CD4-positive, alpha-beta T cell (primary cell): ENCODE results near the gene TSHZ1. TPM values are rescaled to one million over a fixed set of nuclear protein-coding genes. Genes with fewer than 3 reads are reported as not detected.
A peak's percentile ranks its signal among the peaks of the same experiment; 100 is the strongest.

Experiments
- ATAC-seq: fragments of 200-7000 bp; cut with Tn5 transposase; one replicate; pipeline ENCODE4 v1.10.0; 2022; ENCODE audit warnings: mild to moderate bottlenecking; ENCODE audit not compliant: poor library complexity
- CTCF ChIA-PET: fragments of 350-600 bp; sonication (Branson Sonifier 250); formaldehyde crosslinking; loops from one replicate; lab custom pipeline; 2021; ENCODE audit warnings: antibody characterized with exemption, inconsistent platforms; lab: Charles Lee
- POLR2A ChIA-PET: fragments of 350-600 bp; sonication (Branson Sonifier 250); formaldehyde crosslinking; loops from one replicate; lab custom pipeline; 2021; ENCODE audit warnings: antibody characterized with exemption, inconsistent platforms; lab: Charles Lee
- DNase-seq, 14 experiments: peaks; one replicate each; pipeline ENCODE4 v3.0.0-alpha.2; 2013 to 2020; ENCODE audit warnings: mixed read lengths in 2 of 14
- H3K27ac ChIP-seq, 2 donors: one replicate each; pipeline versions ENCODE4 v1.5.1 to v1.7.0; 2013; ENCODE audit warnings: low read length in 2 of 2, low read depth in 1 of 2, mild to moderate bottlenecking in 1 of 2
- H3K27me3 ChIP-seq, 2 experiments: 1 replicate in 1 of 2; 2 replicates in 1 of 2; pipeline versions ENCODE4 v1.6.1 to v1.7.0; 2013; ENCODE audit warnings: low read length in 2 of 2, control low read depth in 1 of 2, mild to moderate bottlenecking in 1 of 2, moderate library complexity in 1 of 2; ENCODE audit not compliant: insufficient read depth in 2 of 2, control insufficient read depth in 1 of 2
- H3K36me3 ChIP-seq: one replicate; pipeline ENCODE4 v1.6.1; 2013; ENCODE audit warnings: low read length, control low read depth; ENCODE audit not compliant: insufficient read depth
- H3K4me1 ChIP-seq: one replicate; pipeline ENCODE4 v1.6.1; 2013; ENCODE audit warnings: low read length, control low read depth; ENCODE audit not compliant: insufficient read depth
- H3K4me3 ChIP-seq: one replicate; pipeline ENCODE4 v1.5.1; 2013; ENCODE audit warnings: mild to moderate bottlenecking, low read length, moderate library complexity
- H3K9me3 ChIP-seq, 2 experiments: 1 replicate in 1 of 2; 2 replicates in 1 of 2; pipeline versions ENCODE4 v1.6.1 to v1.7.0; 2013; ENCODE audit warnings: low read length in 2 of 2, mild to moderate bottlenecking in 2 of 2, control low read depth in 1 of 2, moderate library complexity in 1 of 2; ENCODE audit not compliant: control insufficient read depth in 1 of 2, insufficient read depth in 1 of 2
- H3K27ac Mint-ChIP-seq: one replicate; pipeline ENCODE4 v1.8.0; 2020; ENCODE audit warnings: mixed read lengths
- H3K27me3 Mint-ChIP-seq: one replicate; pipeline ENCODE4 v1.8.0; 2021; ENCODE audit warnings: mixed read lengths
- H3K36me3 Mint-ChIP-seq: one replicate; pipeline ENCODE4 v1.8.0; 2021; ENCODE audit warnings: low read depth, mixed read lengths
- H3K4me1 Mint-ChIP-seq: one replicate; pipeline ENCODE4 v1.8.0; 2021; ENCODE audit warnings: low read depth, mixed read lengths
- H3K4me3 Mint-ChIP-seq: one replicate; pipeline ENCODE4 v1.8.0; 2020; ENCODE audit warnings: mild to moderate bottlenecking, mixed read lengths
- H3K9me3 Mint-ChIP-seq: one replicate; pipeline ENCODE4 v1.8.0; 2020; ENCODE audit warnings: mixed read lengths
- intact Hi-C, 2 experiments: fragments of 100-400 bp; cut with DNase I in 1 of 2; cut with micrococcal nuclease in 1 of 2; formaldehyde crosslinking; loops; one replicate each; pipeline versions ENCODE4 v1.15.1 to v1.9.0; 2023 to 2025; cut with DNase I, micrococcal nuclease
- total RNA-seq, 174 experiments: library from RNA in 2 of 174; stranded (reverse) in 2 of 174; gene quantifications; one replicate each; pipeline ENCODE4 v1.2.3 and lab custom pipeline; 2021 to 2026
- TF ChIP-seq, protein P1 (sequence below): fragments of 200-600 bp; IDR thresholded peaks from one replicate; pipeline ENCODE4 v1.8.0; 2022; ENCODE audit warnings: antibody characterized with exemption, mild to moderate bottlenecking

The TSHZ1 gene
- total RNA-seq, 2 experiments from 2014 or later = 19.9 to 21.5 TPM

DNA sequence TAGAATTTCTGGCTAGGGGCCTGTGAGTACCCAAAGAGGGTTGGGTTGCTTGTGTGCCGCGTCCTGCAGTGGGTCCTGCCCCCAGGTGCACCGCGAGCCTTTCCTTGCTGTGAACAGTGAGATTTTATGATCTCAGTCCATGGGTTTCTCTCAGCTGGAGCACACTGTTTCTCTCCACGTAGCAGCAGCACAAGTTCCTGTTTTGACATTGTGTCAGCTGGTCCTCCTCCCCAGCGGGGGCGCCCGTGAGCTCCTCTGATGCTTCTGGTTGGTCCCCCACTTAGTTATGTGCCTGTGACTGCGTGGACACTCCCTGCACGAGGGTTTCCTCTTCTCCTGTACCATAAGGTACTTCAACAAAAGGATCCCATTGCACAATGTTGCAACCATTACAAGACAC lies 29.8 kb downstream of the TSHZ1 start:
- peaks cover 27% of the 10 kb centered on the region for H3K4me1 ChIP-seq
- Mint-ChIP-seq H3K27me3 (no peaks in the 10 kb centered on the region), H3K9me3 (no peaks in the 10 kb centered on the region), H3K27ac (no peak overlapping the region), H3K36me3 (no peaks in the 10 kb centered on the region), H3K4me1 (peaks cover 71% of the 10 kb centered on the region), H3K4me3 (no peak overlapping the region)
- TF ChIP-seq, protein P1, sequence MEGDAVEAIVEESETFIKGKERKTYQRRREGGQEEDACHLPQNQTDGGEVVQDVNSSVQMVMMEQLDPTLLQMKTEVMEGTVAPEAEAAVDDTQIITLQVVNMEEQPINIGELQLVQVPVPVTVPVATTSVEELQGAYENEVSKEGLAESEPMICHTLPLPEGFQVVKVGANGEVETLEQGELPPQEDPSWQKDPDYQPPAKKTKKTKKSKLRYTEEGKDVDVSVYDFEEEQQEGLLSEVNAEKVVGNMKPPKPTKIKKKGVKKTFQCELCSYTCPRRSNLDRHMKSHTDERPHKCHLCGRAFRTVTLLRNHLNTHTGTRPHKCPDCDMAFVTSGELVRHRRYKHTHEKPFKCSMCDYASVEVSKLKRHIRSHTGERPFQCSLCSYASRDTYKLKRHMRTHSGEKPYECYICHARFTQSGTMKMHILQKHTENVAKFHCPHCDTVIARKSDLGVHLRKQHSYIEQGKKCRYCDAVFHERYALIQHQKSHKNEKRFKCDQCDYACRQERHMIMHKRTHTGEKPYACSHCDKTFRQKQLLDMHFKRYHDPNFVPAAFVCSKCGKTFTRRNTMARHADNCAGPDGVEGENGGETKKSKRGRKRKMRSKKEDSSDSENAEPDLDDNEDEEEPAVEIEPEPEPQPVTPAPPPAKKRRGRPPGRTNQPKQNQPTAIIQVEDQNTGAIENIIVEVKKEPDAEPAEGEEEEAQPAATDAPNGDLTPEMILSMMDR = no peak
- CTCF ChIA-PET = no interaction called here
- peak; percentile 24 for ATAC-seq
- H3K36me3 ChIP-seq = peaks cover 4% of the 10 kb centered on the region
- H3K9me3 ChIP-seq = peaks cover 0 to 12% of the 10 kb centered on the region in 2 experiments
- POLR2A ChIA-PET = interaction anchor here (0.6 kb wide), 1 partner anchor 24 kb away, joined by 3 read pairs; no protein-coding TSS in a partner anchor
- DNase-seq = no peak
- no peak overlapping the region for H3K4me3 ChIP-seq
- no peaks in the 10 kb centered on the region for H3K27me3 ChIP-seq
- no peak overlapping the region for H3K27ac ChIP-seq
- intact Hi-C loops = loop anchor here (10.0 kb wide), 2 partner anchors 586 to 616 kb away; no protein-coding TSS in a partner anchor

DNA sequence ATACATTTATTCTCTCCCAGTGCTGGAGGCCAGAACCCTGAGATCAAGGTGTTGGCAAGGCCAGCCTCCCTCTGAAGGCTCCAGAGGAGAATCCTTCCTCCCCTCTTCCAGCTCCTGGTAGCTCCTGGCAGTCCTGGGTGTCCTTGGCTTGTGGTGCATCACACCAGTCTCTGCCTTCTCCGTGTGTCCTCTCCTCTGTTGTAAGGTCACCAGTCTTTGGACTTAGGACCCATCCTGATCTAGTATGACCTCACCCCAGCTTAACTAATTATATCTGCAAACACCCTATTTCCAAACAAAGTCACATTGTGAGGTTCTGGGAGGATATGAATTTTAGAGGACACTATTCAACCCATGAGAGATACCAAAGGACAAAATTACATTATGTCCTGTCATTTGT lies 31.1 kb downstream of the TSHZ1 start:
- ATAC-seq (no peak), DNase-seq (no peak)
- Histone ChIP-seq H3K4me3 (no peak overlapping the region), H3K4me1 (peaks cover 35% of the 10 kb centered on the region), H3K36me3 (no peaks in the 10 kb centered on the region), H3K9me3 (peaks cover 0 to 12% of the 10 kb centered on the region in 2 experiments), H3K27ac (no peak overlapping the region), H3K27me3 (no peaks in the 10 kb centered on the region)
- no peaks in the 10 kb centered on the region for H3K9me3 Mint-ChIP-seq
- POLR2A ChIA-PET = interaction anchor here (1.5 kb wide), 1 partner anchor 33 kb away, joined by 4 read pairs; the partner anchor contains the start of gene PTGR3
- H3K27me3 Mint-ChIP-seq = no peaks in the 10 kb centered on the region
- intact Hi-C loops = loop anchor here (2.0 to 10.0 kb wide), 3 partner anchors 23 to 617 kb away; no protein-coding TSS in a partner anchor
- CTCF ChIA-PET = no interaction called here
- H3K4me3 Mint-ChIP-seq = no peak overlapping the region
- H3K36me3 Mint-ChIP-seq = no peaks in the 10 kb centered on the region
- peak overlapping the region; percentile 24 for H3K27ac Mint-ChIP-seq
- peaks cover 78% of the 10 kb centered on the region for H3K4me1 Mint-ChIP-seq
- TF ChIP-seq, protein P1 = no peak

DNA sequence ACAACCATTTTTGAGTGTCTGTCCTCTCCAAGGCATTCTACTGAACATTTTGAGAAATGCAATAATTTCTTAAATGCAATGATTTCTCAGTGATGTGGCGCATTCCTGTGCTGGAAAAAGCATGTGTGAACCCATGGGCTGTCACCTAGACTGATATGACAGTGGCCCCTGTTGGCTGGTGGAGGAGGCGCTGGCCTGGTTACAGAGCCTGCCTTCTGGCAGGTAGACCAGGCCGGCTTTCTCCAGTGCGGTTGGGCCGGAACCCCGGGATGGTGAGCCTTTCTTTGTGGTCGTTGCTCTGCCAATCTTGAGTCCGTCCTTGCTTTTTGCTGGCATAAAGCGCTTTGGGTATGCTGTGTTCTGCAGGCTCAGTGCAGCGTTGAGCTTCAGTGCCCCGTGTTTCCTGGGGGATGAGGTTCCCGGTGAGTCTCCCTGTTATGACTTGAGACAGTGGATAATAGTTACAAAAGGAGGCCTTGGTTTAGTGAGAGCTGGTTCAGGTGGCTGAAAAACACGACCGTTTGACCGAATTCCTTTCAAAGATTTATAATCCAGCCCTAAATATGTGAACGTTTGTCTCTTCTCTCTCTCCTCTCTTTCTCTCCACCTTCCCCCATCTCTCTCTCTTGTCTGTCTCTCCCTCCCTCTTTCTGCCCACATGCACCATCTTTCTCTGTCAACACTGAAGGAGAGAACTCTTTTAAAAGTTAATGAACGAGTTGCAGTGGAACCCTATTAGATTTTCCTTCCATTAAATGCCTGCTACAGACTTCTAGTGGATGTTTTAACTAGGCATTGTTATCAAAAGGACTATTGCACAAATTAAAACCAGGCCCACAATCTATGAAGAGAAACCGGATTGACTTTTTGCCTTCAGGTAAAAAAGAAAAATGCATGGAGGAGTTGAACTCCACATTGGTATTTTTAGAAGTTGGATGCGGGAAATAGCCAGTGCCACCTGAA lies 34.0 kb downstream of the TSHZ1 start:
- H3K27ac ChIP-seq = peak overlapping the region in 1 of 2 donors; percentile 10
- no peaks in the 10 kb centered on the region for H3K36me3 Mint-ChIP-seq
- H3K36me3 ChIP-seq = no peaks in the 10 kb centered on the region
- ChIA-PET CTCF (interaction anchor here (0.7 to 1.1 kb wide), 2 partner anchors 19 to 58 kb away, joined by 3 to 4 read pairs; no protein-coding TSS in a partner anchor), POLR2A (interaction anchor here (1.0 to 4.1 kb wide), 3 partner anchors 14 to 35 kb away, joined by 3 to 60 read pairs (median 17); partner anchors contain the start of genes PTGR3 and TSHZ1)
- TF ChIP-seq, protein P1 = peak; percentile 47
- no peak overlapping the region for H3K4me3 ChIP-seq
- peaks cover 0 to 22% of the 10 kb centered on the region in 2 experiments for H3K9me3 ChIP-seq
- intact Hi-C loops = loop anchor here (1.0 to 10.0 kb wide), 4 partner anchors 348 to 620 kb away; no protein-coding TSS in a partner anchor
- H3K9me3 Mint-ChIP-seq = no peaks in the 10 kb centered on the region
- peaks cover 84% of the 10 kb centered on the region for H3K4me1 Mint-ChIP-seq
- peak overlapping the region; percentile 88 for H3K27ac Mint-ChIP-seq
- ATAC-seq (peak; percentile 52), DNase-seq (peak in 10 of 14 experiments; percentile 24 to 62 (median 32))
- H3K4me1 ChIP-seq = peaks cover 57% of the 10 kb centered on the region
- no peaks in the 10 kb centered on the region for H3K27me3 Mint-ChIP-seq
- peak overlapping the region; percentile 14 for H3K4me3 Mint-ChIP-seq
- H3K27me3 ChIP-seq = no peaks in the 10 kb centered on the region
